DLD1 (cell line): Measurements from ENCODE around the gene RBM7.

Experiments
- in situ Hi-C: cut with HindIII; loops from 2 replicates; pipeline ENCODE4 v1.10.0; 2017; ENCODE audit warnings: low sequenced_read_pairs

The RBM7 gene

GRCh38 chr11:114400216-114400914 is at the start of gene RBM7, which contains the start of gene C11orf71:
TSS of gene RBM7 (plus strand) at chr11:114400666. CDS start at chr11:114400672, 6 bp downstream.
TSS of gene C11orf71 (minus strand) at chr11:114400511. CDS start at chr11:114400331, 180 bp downstream.
- in situ Hi-C loops, result no loop called here

- in situ Hi-C loops, result no loop called here
These were observed 47.0 kb upstream of the RBM7 start for GRCh38 chr11:114353443-114353842.

- in situ Hi-C loops, result no loop called here
These were observed 46.4 kb upstream of the RBM7 start for GRCh38 chr11:114354076-114354475.

GRCh38 chr11:114358716-114359115 is 41.8 kb upstream of the RBM7 start:
- in situ Hi-C loops, result no loop called here

GRCh38 chr11:114359342-114359741 is 41.1 kb upstream of the RBM7 start:
- in situ Hi-C loops, result no loop called here

GRCh38 chr11:114362326-114362725 is 38.1 kb upstream of the RBM7 start:
- in situ Hi-C loops, result no loop called here

- in situ Hi-C loops, result no loop called here
These were observed 37.5 kb upstream of the RBM7 start for GRCh38 chr11:114362958-114363357.

- in situ Hi-C loops, result no loop called here
These were observed 33.9 kb upstream of the RBM7 start for GRCh38 chr11:114366331-114367243.

- in situ Hi-C loops, result no loop called here
These were observed 33.1 kb upstream of the RBM7 start for GRCh38 chr11:114367244-114367957.

GRCh38 chr11:114368918-114369680 is 31.4 kb upstream of the RBM7 start:
- in situ Hi-C loops, result no loop called here

- in situ Hi-C loops, result no loop called here
These were observed 25.4 kb upstream of the RBM7 start for GRCh38 chr11:114375052-114375451.

GRCh38 chr11:114377612-114378267 is 22.7 kb upstream of the RBM7 start:
- in situ Hi-C loops, result no loop called here

GRCh38 chr11:114379394-114380069 is 20.9 kb upstream of the RBM7 start:
- in situ Hi-C loops, result no loop called here

- in situ Hi-C loops, result no loop called here
These were observed 18.0 kb upstream of the RBM7 start for GRCh38 chr11:114382509-114382908.

GRCh38 chr11:114384487-114384886 is 16.0 kb upstream of the RBM7 start:
- in situ Hi-C loops, result no loop called here

- in situ Hi-C loops, result no loop called here
These were observed 14.3 kb upstream of the RBM7 start for GRCh38 chr11:114386131-114386530.

GRCh38 chr11:114386545-114386944 is 13.9 kb upstream of the RBM7 start:
- in situ Hi-C loops, result no loop called here

- in situ Hi-C loops, result no loop called here
These were observed 7.5 kb upstream of the RBM7 start for GRCh38 chr11:114392735-114393667.
